Cardiac muscle cell (in vitro differentiated cells and primary cell): ENCODE results near the gene TBC1D5. TPM values are rescaled to one million over a fixed set of nuclear protein-coding genes. Genes with fewer than 3 reads are reported as not detected.
A peak's percentile ranks its signal among the peaks of the same experiment; 100 is the strongest.
"Not testable (repeated sequence)": the region's sequence is repeated elsewhere in the genome, so short reads cannot be mapped to it uniquely, and the experiment has no call there.

Experiments used
- DNase-seq, 2 donors: peaks; one replicate each; pipeline versions ENCODE4 v3.0.0 to v3.0.0-alpha.2; 2010 to 2017; ENCODE audit warnings: low read depth in 1 of 2, low spot score in 1 of 2
- H3K27ac ChIP-seq: fragments of 200-600 bp; sonication (generic); 2 replicates; pipeline ENCODE4 v1.5.1; 2016
- H3K27me3 ChIP-seq: fragments of 200-600 bp; sonication (generic); 2 replicates; pipeline ENCODE4 v1.6.0; 2016; ENCODE audit warnings: control low read depth
- H3K36me3 ChIP-seq: fragments of 200-600 bp; sonication (generic); 2 replicates; pipeline ENCODE4 v1.5.1; 2016; ENCODE audit warnings: control low read depth
- H3K4me1 ChIP-seq: fragments of 200-600 bp; sonication (generic); 2 replicates; pipeline ENCODE4 v1.8.1; 2017; ENCODE audit warnings: low read depth, mild to moderate bottlenecking, mixed run types
- H3K4me3 ChIP-seq: fragments of 200-600 bp; sonication (generic); 2 replicates; pipeline ENCODE4 v1.5.1; 2016; ENCODE audit warnings: mild to moderate bottlenecking
- H3K9me3 ChIP-seq: fragments of 200-600 bp; sonication (generic); 2 replicates; pipeline ENCODE4 v1.5.1; 2017; ENCODE audit warnings: low read depth, mild to moderate bottlenecking, control low read depth
- polyA plus RNA-seq: library from polyadenylated mRNA; unstranded; fragments of >200 nt; fragmentation: Nextera tagmentation; extraction: Ambion mirVana; gene quantifications from 2 replicates; pipeline ENCODE4 v1.2.1, GENCODE V29; 2016
- total RNA-seq: library from RNA; depleted of rRNA; stranded (reverse); fragments of >200 nt; gene quantifications from 2 replicates; pipeline ENCODE4 v1.2.3, GENCODE V29; 2016
- TF ChIP-seq, protein P1 (sequence below): IDR thresholded peaks from 2 replicates; pipeline ENCODE4 v1.5.1; 2012; ENCODE audit warnings: low read depth, mild to moderate bottlenecking, low read length

The TBC1D5 gene
- total and polyA plus RNA-seq, 2 experiments from 2014 or later = 34.5 to 66.6 TPM

- Histone ChIP-seq H3K4me3 (no peak overlapping the region), H3K36me3 (no peaks in the 10 kb centered on the region), H3K9me3 (no peaks in the 10 kb centered on the region), H3K27me3 (no peaks in the 10 kb centered on the region), H3K27ac (no peak overlapping the region), H3K4me1 (peaks cover 4% of the 10 kb centered on the region)
- no peak for DNase-seq
- TF ChIP-seq, protein P1, sequence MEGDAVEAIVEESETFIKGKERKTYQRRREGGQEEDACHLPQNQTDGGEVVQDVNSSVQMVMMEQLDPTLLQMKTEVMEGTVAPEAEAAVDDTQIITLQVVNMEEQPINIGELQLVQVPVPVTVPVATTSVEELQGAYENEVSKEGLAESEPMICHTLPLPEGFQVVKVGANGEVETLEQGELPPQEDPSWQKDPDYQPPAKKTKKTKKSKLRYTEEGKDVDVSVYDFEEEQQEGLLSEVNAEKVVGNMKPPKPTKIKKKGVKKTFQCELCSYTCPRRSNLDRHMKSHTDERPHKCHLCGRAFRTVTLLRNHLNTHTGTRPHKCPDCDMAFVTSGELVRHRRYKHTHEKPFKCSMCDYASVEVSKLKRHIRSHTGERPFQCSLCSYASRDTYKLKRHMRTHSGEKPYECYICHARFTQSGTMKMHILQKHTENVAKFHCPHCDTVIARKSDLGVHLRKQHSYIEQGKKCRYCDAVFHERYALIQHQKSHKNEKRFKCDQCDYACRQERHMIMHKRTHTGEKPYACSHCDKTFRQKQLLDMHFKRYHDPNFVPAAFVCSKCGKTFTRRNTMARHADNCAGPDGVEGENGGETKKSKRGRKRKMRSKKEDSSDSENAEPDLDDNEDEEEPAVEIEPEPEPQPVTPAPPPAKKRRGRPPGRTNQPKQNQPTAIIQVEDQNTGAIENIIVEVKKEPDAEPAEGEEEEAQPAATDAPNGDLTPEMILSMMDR = no peak
Measured at GRCh38 chr3:17546500-17547255, 195.8 kb downstream of the TBC1D5 start.

DNA sequence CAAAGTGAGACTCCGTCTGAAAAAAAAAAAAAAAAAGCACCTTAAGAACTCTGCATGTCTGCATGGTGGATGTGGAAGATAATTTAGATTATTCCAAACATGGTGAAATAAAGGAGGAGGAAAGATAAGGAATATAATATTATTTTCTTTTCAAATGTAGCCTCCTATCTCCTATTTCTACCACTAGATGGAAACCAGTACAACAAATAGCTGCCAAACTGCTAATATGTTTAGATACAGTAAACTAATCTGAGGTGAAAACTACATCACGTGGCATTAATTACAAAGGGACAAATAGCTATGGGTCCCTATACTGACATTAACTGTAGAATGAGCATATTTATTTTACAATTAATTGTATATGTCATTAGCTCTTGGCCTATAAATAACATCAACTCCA is 197.8 kb downstream of the TBC1D5 start:
- no peaks in the 10 kb centered on the region for H3K9me3 ChIP-seq
- H3K27me3 ChIP-seq = no peaks in the 10 kb centered on the region
- H3K4me3 ChIP-seq = no peak overlapping the region
- DNase-seq = peak in 1 of 2 donors; percentile 11
- no peak overlapping the region for H3K27ac ChIP-seq
- no peaks in the 10 kb centered on the region for H3K36me3 ChIP-seq
- H3K4me1 ChIP-seq = no peaks in the 10 kb centered on the region
- TF ChIP-seq, protein P1 = peak; percentile 37

DNA sequence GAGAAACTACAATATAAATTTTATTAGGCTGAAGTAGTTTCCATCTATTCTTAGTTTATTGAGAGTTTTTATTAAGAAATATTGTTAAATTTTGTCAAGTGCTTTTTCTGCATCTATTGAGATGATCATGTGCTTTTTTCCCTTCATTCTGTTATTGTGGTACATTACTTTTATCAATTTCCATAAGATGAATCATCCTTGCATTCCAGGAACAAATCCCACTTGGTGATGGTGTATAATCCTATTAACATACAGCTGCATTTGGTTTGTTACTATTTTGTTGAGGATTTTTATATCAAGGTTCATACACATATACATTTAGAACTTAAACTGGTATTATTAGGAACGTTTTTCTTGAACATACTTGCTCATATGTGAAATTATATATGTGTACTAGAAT is 199.8 kb downstream of the TBC1D5 start:
- H3K4me1 ChIP-seq = no peaks in the 10 kb centered on the region

DNA sequence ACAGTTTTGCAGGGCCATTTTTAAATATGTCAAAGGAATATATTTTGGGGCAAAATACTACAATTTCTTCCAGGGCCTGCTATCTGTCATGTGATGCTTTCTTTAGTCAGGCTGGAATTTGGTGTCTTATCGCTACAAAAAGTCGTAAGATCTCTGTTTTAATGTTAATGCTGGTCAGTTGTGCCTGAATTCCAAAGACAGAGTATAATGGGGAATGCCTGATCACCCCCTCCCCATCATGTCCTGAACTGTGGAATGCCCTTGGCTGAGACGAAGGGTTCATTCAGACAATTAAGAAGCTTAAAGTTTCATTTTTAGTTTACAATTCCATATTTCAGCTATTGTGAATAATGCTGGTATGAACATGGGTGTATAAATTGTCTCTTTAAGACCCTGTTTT is 203.0 kb downstream of the TBC1D5 start:
- H3K27me3 ChIP-seq = no peaks in the 10 kb centered on the region
- DNase-seq = no peak
- peaks cover 14% of the 10 kb centered on the region for H3K4me1 ChIP-seq
- H3K27ac ChIP-seq = no peak overlapping the region
- no peak overlapping the region for H3K4me3 ChIP-seq
- no peaks in the 10 kb centered on the region for H3K36me3 ChIP-seq
- no peaks in the 10 kb centered on the region for H3K9me3 ChIP-seq
- TF ChIP-seq, protein P1 = no peak

More for the DNA sequence above, 199.8 kb downstream of the TBC1D5 start:
- TF ChIP-seq, protein P1 = no peak
- Histone ChIP-seq H3K27ac (no peak overlapping the region), H3K9me3 (no peaks in the 10 kb centered on the region), H3K27me3 (no peaks in the 10 kb centered on the region), H3K36me3 (no peaks in the 10 kb centered on the region), H3K4me3 (no peak overlapping the region)
- DNase-seq = peak in 1 of 2 donors; percentile 13

DNA sequence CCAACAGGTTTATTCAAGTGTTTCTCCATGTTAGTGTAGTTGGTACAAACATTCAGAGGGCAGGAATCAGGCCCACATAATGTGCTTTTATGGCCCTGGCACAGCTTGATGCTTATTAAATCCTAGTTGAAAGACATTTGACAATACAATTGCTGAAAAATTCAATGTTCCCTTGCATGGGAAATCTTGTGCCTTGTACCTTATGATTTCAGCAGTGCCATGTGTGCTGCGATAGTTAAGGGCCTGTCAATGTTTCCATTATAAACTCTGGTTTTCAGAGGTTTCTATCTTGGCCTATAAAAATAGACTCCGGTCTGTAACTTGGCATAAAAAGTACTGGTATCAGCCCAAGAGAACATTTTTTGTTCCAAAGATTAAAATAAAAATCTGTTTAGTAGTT is 207.2 kb downstream of the TBC1D5 start:
- H3K27ac ChIP-seq = no peak overlapping the region
- no peaks in the 10 kb centered on the region for H3K27me3 ChIP-seq
- no peak overlapping the region for H3K4me3 ChIP-seq
- H3K36me3 ChIP-seq = no peaks in the 10 kb centered on the region
- peaks cover 21% of the 10 kb centered on the region for H3K4me1 ChIP-seq
- DNase-seq = no peak
- no peaks in the 10 kb centered on the region for H3K9me3 ChIP-seq
- TF ChIP-seq, protein P1 = no peak

GRCh38 chr3:17532446-17532845 is 210.0 kb downstream of the TBC1D5 start:
- H3K4me1 ChIP-seq = peaks cover 21% of the 10 kb centered on the region
- H3K9me3 ChIP-seq, H3K27ac ChIP-seq, H3K36me3 ChIP-seq, H3K4me3 ChIP-seq, DNase-seq, H3K27me3 ChIP-seq: not testable (repeated sequence)
